A673 (cell line): ENCODE data around the gene CATSPERZ. TPM values are rescaled to one million over a fixed set of nuclear protein-coding genes. Genes with fewer than 3 reads are reported as not detected.

Source experiments
- BruUV-seq: library from RNA; stranded (reverse); fragments of 400-500 nt; replicated peaks from 2 replicates; lab custom pipeline; 2021; lab: Mats Ljungman, UMichigan
- CTCF ChIA-PET: fragments of 300-600 bp; sonication (Branson Sonifier 250); formaldehyde crosslinking; loops from one replicate; lab custom pipeline; 2022; ENCODE audit warnings: antibody characterized with exemption; lab: Charles Lee
- POLR2A ChIA-PET: fragments of 300-600 bp; sonication (Branson Sonifier 250); formaldehyde crosslinking; loops from one replicate; lab custom pipeline; 2022; ENCODE audit warnings: antibody characterized with exemption; ENCODE audit not compliant: low non-redundant PET; lab: Charles Lee
- DNase-seq: peaks from one replicate; pipeline ENCODE4 v3.0.0-alpha.2; 2015; ENCODE audit warnings: low spot score
- H3K27ac ChIP-seq: fragments of 200-600 bp; sonication (generic); 2 replicates; pipeline ENCODE4 v1.5.1; 2016; ENCODE audit warnings: mixed run types, low read depth, mild to moderate bottlenecking, mixed read lengths, antibody characterized with exemption, low read length; ENCODE audit not compliant: poor library complexity, severe bottlenecking
- H3K27me3 ChIP-seq: fragments of 200-600 bp; sonication (generic); replicated peaks from 2 replicates; pipeline ENCODE4 v1.6.1; 2017; ENCODE audit warnings: mixed run types, low read depth, mild to moderate bottlenecking, mixed read lengths, antibody characterized with exemption, low read length; ENCODE audit not compliant: insufficient read depth, poor library complexity
- H3K36me3 ChIP-seq: fragments of 200-600 bp; sonication (generic); 2 replicates; pipeline ENCODE4 v1.6.1; 2016; ENCODE audit warnings: mixed run types, mild to moderate bottlenecking, mixed read lengths, antibody characterized with exemption, low read length; ENCODE audit not compliant: insufficient read depth, poor library complexity, severe bottlenecking
- H3K4me1 ChIP-seq: fragments of 200-600 bp; sonication (generic); 2 replicates; pipeline ENCODE4 v1.6.1; 2017; ENCODE audit warnings: mixed run types, mild to moderate bottlenecking, mixed read lengths, antibody characterized with exemption, low read length; ENCODE audit not compliant: insufficient read depth, poor library complexity, severe bottlenecking
- H3K4me3 ChIP-seq: fragments of 200-600 bp; sonication (generic); 2 replicates; pipeline ENCODE4 v1.5.1; 2016; ENCODE audit warnings: low read depth, mixed run types, mild to moderate bottlenecking, mixed read lengths, low read length; ENCODE audit not compliant: poor library complexity, severe bottlenecking
- H3K9me3 ChIP-seq: fragments of 200-600 bp; sonication (generic); 2 replicates; pipeline ENCODE4 v1.6.1; 2016; ENCODE audit warnings: mixed run types, low read depth, mild to moderate bottlenecking, mixed read lengths, antibody characterized with exemption, low read length; ENCODE audit not compliant: poor library complexity, severe bottlenecking
- EZH2 ChIP-seq: fragments of 200-600 bp; sonication (generic); IDR thresholded peaks from 2 replicates; pipeline ENCODE4 v1.6.1; 2017; ENCODE audit warnings: borderline replicate concordance, low read depth, mild to moderate bottlenecking, mixed read lengths, antibody characterized with exemption, low read length; ENCODE audit not compliant: poor library complexity, severe bottlenecking
- intact Hi-C: fragments of 100-400 bp; cut with micrococcal nuclease; formaldehyde crosslinking; loops from one replicate; pipeline ENCODE4 v1.10.0; 2022; ENCODE audit not compliant: unreplicated experiment
- total RNA-seq: library from RNA; stranded (reverse); gene quantifications from 2 replicates; pipeline ENCODE4 v1.2.3, GENCODE V29; 2021
- TF ChIP-seq, protein P1 (sequence below): fragments of 300-800, 200-600 bp; sonication (generic); conservative IDR thresholded peaks from 2 replicates; pipeline ENCODE4 v1.5.1; 2017; ENCODE audit warnings: low read depth, mild to moderate bottlenecking, antibody characterized with exemption, low read length, moderate library complexity, mixed read lengths

The CATSPERZ gene
- total RNA-seq, 1 experiment from 2014 or later, result not detected

- TSS peak; percentile 44 for BruUV-seq
- ChIA-PET CTCF (interaction anchor here (0.6 to 2.5 kb wide), 3 partner anchors 23 to 1488 kb away, joined by 3 to 29 read pairs (median 10); no protein-coding TSS in a partner anchor), POLR2A (no interaction called here)
- Histone ChIP-seq H3K27ac (peak overlapping the region; percentile 94), H3K4me3 (peak overlapping the region; percentile 85), H3K36me3 (peaks cover 24% of the 10 kb centered on the region), H3K27me3 (no peaks in the 10 kb centered on the region), H3K4me1 (peaks cover 15% of the 10 kb centered on the region), H3K9me3 (no peaks in the 10 kb centered on the region)
- intact Hi-C loops, result no loop called here
- DNase-seq, result no peak
- TF ChIP-seq EZH2, result no peak
- TF ChIP-seq, protein P1, sequence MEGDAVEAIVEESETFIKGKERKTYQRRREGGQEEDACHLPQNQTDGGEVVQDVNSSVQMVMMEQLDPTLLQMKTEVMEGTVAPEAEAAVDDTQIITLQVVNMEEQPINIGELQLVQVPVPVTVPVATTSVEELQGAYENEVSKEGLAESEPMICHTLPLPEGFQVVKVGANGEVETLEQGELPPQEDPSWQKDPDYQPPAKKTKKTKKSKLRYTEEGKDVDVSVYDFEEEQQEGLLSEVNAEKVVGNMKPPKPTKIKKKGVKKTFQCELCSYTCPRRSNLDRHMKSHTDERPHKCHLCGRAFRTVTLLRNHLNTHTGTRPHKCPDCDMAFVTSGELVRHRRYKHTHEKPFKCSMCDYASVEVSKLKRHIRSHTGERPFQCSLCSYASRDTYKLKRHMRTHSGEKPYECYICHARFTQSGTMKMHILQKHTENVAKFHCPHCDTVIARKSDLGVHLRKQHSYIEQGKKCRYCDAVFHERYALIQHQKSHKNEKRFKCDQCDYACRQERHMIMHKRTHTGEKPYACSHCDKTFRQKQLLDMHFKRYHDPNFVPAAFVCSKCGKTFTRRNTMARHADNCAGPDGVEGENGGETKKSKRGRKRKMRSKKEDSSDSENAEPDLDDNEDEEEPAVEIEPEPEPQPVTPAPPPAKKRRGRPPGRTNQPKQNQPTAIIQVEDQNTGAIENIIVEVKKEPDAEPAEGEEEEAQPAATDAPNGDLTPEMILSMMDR, result no peak
These were observed 18.9 kb downstream of the CATSPERZ start for GRCh38 chr11:64318766-64319761.

- Histone ChIP-seq H3K27me3 (no peaks in the 10 kb centered on the region), H3K9me3 (no peaks in the 10 kb centered on the region), H3K4me1 (peaks cover 15% of the 10 kb centered on the region), H3K27ac (no peak overlapping the region), H3K36me3 (peaks cover 14% of the 10 kb centered on the region), H3K4me3 (no peak overlapping the region)
- CTCF ChIA-PET, result no interaction called here
- no peak for TF ChIP-seq EZH2
- TF ChIP-seq, protein P1, result no peak
- POLR2A ChIA-PET, result no interaction called here
- intact Hi-C loops, result no loop called here
- BruUV-seq, result no TSS peak
- DNase-seq, result no peak
These were observed 20.4 kb downstream of the CATSPERZ start for GRCh38 chr11:64320556-64320955.

- ChIA-PET CTCF (no interaction called here), POLR2A (no interaction called here)
- peaks cover 15% of the 10 kb centered on the region for H3K4me1 ChIP-seq
- no peak overlapping the region for H3K27ac ChIP-seq
- no peak overlapping the region for H3K4me3 ChIP-seq
- H3K36me3 ChIP-seq, result peaks cover 11% of the 10 kb centered on the region
- BruUV-seq, result no TSS peak
- H3K27me3 ChIP-seq, result no peaks in the 10 kb centered on the region
- DNase-seq, result no peak
- H3K9me3 ChIP-seq, result no peaks in the 10 kb centered on the region
- TF ChIP-seq, protein P1, result no peak
- no peak for TF ChIP-seq EZH2
- intact Hi-C loops, result no loop called here
These were observed 20.9 kb downstream of the CATSPERZ start for GRCh38 chr11:64321026-64321425.
